ENCODE results near the gene NFILZ. TPM values are rescaled to one million over a fixed set of nuclear protein-coding genes. Genes with fewer than 3 reads are reported as not detected.
"Not testable (repeated sequence)": the region's sequence is repeated elsewhere in the genome, so short reads cannot be mapped to it uniquely, and the experiment has no call there.

NFILZ gene
- total and polyA plus RNA-seq, 5 donors = not detected

DNA sequence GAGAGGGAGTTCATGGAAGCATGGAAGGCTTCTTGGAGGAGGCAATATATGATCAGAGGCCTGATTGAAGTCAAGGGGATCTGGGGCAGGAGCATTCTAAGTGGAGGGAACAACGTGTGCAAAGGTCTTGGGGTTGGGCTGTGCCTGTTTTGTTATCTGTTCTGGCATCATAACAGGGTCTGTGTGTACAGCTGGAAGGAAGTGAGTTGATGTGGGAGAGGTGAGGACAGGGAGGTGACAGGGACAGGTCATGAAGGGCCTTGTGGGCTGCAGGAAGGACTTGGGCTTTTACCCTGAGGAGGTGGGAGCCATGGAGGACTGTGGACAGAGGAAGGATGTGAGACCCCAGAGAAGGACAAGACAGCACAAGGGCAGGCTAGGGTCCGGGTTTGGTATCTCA is 1.2 kb upstream of the NFILZ start:
- Histone ChIP-seq H3K27ac (ENCODE audit: low read length) (no peak overlapping the region), H3K4me1 (ENCODE audit: control insufficient read depth, insufficient read depth, low read length) (no peaks in the 10 kb centered on the region), H3K4me3 (ENCODE audit: low read length) (no peak overlapping the region), H3K27me3 (ENCODE audit: control insufficient read depth, insufficient read depth) (no peaks in the 10 kb centered on the region), H3K9me3 (ENCODE audit: control insufficient read depth, low read length) (no peaks in the 10 kb centered on the region)
- no peak for ATAC-seq
- intact Hi-C loops (cut with DNase I) = no loop called here
- DNase-seq = no peak
- WGBS = 69% methylated on average over 2 of the region's 2 CpGs

DNA sequence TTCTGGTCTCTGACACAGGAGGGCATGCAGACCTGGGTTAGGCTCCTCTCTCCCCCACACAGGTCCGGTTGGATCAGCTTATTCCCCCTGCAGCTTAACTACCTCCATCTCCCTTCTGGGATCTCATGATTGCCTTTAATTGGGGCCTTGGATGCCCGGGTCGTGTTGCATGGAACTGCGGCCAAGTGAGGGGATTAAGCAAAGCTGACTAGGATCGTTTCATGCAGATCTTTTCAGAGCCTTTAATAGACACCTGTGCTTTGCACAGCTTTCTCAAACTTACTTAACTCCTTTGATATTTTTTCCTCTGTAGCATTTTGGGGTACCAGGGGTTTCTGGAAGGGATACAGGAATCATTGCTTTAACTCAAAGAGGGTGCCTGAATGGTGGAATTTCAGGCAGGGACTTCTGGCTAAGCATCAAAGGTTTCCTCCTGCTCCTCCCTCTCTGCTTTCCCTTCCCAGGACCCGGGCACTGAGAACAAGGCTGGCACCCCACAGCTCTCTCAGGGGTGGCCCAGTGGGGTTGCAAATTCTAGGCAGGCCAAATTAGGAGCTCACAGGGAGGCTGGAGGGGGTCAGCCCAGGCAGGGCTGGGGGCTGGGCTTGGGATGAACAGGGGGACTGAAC is 477 bp downstream of the NFILZ start:
- Histone ChIP-seq H3K9me3 (ENCODE audit: control insufficient read depth, low read length) (no peaks in the 10 kb centered on the region), H3K4me1 (ENCODE audit: control insufficient read depth, insufficient read depth, low read length) (no peaks in the 10 kb centered on the region), H3K4me3 (ENCODE audit: low read length) (no peak overlapping the region), H3K27me3 (ENCODE audit: control insufficient read depth, insufficient read depth) (no peaks in the 10 kb centered on the region), H3K27ac (ENCODE audit: low read length) (no peak overlapping the region)
- no peak for DNase-seq
- ATAC-seq = no peak
- 36% methylated on average over 6 of the region's 6 CpGs for WGBS
- intact Hi-C loops (cut with DNase I) = no loop called here

DNA sequence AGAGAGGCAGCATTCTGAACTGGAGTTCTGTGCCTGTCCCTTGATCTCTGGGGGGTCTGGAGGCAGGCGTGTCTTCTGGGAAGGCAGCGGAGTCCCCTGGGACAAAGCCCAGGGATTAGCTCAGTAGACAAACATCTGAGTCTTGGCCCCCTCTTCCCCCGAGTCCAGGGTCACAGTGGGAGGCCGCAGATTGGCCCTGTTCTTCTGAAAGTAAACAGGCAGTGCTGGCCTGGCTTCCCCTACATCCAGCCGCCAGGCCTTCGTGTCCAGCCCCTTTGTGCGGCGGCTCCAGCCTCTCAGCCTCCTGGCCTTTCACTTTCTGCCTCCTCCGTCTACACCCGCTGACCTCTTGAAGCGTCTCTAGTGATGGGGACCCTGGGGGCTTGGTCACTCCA is 989 bp downstream of the NFILZ start:
- DNase-seq = peak; percentile 36 to 86 (median 64)
- Histone ChIP-seq H3K4me3 (ENCODE audit: low read length) (no peak overlapping the region), H3K9me3 (ENCODE audit: control insufficient read depth, low read length) (no peaks in the 10 kb centered on the region), H3K27ac (ENCODE audit: low read length) (no peak overlapping the region), H3K27me3 (ENCODE audit: control insufficient read depth, insufficient read depth) (no peaks in the 10 kb centered on the region), H3K4me1 (ENCODE audit: control insufficient read depth, insufficient read depth, low read length) (no peaks in the 10 kb centered on the region)
- WGBS = 25% methylated on average over 11 of the region's 11 CpGs
- peak; percentile 46 to 63 for ATAC-seq
- intact Hi-C loops (cut with DNase I) = no loop called here

DNA sequence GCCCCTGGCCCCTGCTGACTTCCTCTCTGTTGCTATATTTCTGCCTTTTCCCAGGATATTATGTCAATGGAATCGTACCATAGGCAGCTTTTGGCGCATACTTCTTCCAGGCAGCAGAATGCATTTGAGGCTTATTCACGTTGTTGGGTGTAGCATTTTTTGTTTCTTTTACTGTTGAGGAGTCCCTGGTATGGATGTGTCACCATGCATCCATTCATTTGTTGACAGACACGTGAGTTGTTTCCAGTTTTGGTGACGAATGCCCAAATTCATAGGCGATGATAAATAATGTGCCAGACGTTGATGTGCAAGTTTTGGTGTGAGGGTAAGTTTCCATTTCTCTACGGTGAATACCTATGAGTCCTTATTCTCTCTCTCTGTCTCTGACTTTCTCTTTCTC is 5.0 kb downstream of the NFILZ start:
- no peaks in the 10 kb centered on the region for H3K9me3 ChIP-seq (ENCODE audit: control insufficient read depth, low read length)
- H3K4me1 ChIP-seq (ENCODE audit: control insufficient read depth, insufficient read depth, low read length) = no peaks in the 10 kb centered on the region
- H3K4me3 ChIP-seq (ENCODE audit: low read length) = no peak overlapping the region
- H3K27me3 ChIP-seq (ENCODE audit: control insufficient read depth, insufficient read depth) = no peaks in the 10 kb centered on the region
- 76% methylated on average over 8 of the region's 8 CpGs for WGBS
- ATAC-seq (no peak), DNase-seq (no peak)
- no peak overlapping the region for H3K27ac ChIP-seq (ENCODE audit: low read length)
- intact Hi-C loops (cut with DNase I) = no loop called here

DNA sequence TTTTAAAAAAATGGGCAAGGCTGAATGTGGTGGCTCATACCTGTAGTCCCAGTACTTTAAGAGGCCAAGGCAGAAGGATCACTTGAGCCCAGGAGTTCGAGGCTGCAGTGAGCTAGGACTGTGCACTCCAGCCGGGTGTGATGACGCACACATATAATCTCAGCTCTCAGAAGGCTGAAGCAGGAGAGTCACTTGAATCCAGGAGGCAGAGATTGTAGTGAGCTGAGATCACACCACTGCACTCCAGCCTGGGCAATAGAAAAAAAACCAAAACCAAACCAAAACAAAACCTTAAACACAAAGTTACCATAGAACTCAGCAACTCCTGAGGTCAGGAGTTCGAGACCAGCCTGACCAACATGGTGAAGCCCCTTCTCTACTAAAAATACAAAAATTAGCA is 6.6 kb downstream of the NFILZ start:
- DNase-seq; H3K9me3 ChIP-seq (ENCODE audit: control insufficient read depth, low read length); H3K27me3 ChIP-seq (ENCODE audit: control insufficient read depth, insufficient read depth); ATAC-seq; H3K27ac ChIP-seq (ENCODE audit: low read length); intact Hi-C loops (cut with DNase I); H3K4me3 ChIP-seq (ENCODE audit: low read length); H3K4me1 ChIP-seq (ENCODE audit: control insufficient read depth, insufficient read depth, low read length): not testable (repeated sequence)
- 79% methylated on average over 4 of the region's 4 CpGs for WGBS

DNA sequence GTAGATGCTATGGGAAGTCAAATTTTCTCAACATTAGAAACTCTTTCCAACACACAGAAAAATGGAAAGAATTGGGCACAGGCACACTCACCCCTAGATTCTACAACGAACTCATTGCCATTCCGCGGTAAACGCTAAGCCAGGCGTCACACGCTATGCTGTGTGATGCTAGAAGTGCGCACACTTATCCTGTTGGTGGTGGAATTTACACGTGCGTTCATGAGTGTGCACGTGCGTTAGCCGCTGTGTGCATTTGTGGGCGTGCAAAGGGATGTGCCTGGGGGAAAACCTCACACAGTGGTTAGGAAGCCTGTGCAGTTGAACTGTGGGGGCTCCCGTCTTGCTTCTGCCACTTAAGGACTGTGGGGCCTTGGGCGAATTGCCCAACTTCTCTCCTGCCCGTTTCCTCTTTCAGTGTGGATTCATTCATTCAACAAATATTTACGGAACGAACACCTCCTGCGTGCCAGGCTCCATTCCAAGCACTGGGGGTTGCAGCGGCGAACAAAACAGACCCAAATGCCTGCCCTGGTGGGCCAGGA is 7.7 kb downstream of the NFILZ start:
- 53% methylated on average over 21 of the region's 21 CpGs for WGBS
- Histone ChIP-seq H3K27ac (ENCODE audit: low read length) (no peak overlapping the region), H3K9me3 (ENCODE audit: control insufficient read depth, low read length) (no peaks in the 10 kb centered on the region), H3K27me3 (ENCODE audit: control insufficient read depth, insufficient read depth) (no peaks in the 10 kb centered on the region), H3K4me1 (ENCODE audit: control insufficient read depth, insufficient read depth, low read length) (no peaks in the 10 kb centered on the region), H3K4me3 (ENCODE audit: low read length) (no peak overlapping the region)
- peak in 2 of 3 donors; percentile 68 to 75 for DNase-seq
- ATAC-seq = no peak
- intact Hi-C loops (cut with DNase I) = no loop called here

DNA sequence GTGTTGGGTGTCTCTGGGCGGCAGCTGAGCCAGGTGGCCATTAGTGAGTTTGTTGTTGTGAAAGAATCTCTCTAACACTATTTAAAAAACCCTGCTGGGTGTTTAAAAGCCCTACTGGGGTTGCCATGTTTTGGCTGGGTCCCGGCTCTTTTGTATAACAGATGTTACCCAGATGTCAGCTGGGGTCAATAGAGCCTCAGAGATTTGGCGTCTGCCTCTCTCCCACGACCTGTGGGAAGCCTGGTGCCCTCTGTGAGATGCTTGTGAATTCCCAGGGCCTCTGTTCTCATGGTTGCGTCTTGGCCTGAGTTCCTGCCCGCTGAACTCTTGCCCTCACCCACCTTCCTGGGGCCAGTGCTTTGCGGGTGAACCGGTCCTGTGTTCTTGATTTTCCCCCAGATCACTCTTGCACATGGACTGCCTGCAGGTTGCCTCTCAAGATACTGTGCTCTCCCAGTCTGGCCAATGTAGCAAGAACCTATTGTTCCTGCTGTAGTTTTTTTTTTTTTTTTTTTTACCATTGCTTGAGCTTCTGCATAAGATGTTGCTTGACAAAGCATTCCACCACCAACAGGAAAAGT is 9.5 kb downstream of the NFILZ start:
- no peak overlapping the region for H3K4me3 ChIP-seq (ENCODE audit: low read length)
- no peak for DNase-seq
- no peak overlapping the region for H3K27ac ChIP-seq (ENCODE audit: low read length)
- H3K4me1 ChIP-seq (ENCODE audit: control insufficient read depth, insufficient read depth, low read length) = no peaks in the 10 kb centered on the region
- ATAC-seq = no peak
- intact Hi-C loops (cut with DNase I) = no loop called here
- H3K27me3 ChIP-seq (ENCODE audit: control insufficient read depth, insufficient read depth) = no peaks in the 10 kb centered on the region
- WGBS = 23% methylated on average over 8 of the region's 8 CpGs
- no peaks in the 10 kb centered on the region for H3K9me3 ChIP-seq (ENCODE audit: control insufficient read depth, low read length)

DNA sequence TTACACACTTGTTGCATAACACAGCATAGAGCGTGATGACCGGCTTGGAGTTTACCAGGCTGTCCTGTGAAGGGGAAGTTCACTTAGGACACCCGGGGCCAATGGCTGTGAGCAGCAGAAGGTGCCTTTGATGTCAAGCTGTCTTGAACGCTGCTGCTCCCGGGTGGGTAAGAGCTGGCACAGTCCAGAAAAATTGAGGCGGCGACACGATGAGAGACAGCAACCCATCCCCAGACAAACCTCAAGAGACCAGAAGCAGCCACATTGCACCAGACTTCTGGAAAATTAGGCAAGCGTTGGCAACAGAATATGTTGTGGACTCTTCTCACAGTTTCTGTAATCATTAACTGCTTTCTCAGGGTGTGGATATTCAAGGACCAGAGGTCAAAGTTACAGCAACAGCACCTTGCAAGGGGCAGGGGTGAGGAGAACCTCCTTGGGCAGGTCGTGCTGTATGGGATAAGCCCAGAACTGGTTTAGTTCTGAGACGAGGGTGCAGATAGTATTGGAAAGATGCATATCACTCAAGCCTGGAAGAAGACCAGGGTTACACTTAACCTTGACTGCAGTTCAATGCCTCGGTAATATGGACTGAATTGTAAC is 10.1 kb downstream of the NFILZ start:
- peak; percentile 57 to 81 for ATAC-seq
- no peak overlapping the region for H3K27ac ChIP-seq (ENCODE audit: low read length)

DNA sequence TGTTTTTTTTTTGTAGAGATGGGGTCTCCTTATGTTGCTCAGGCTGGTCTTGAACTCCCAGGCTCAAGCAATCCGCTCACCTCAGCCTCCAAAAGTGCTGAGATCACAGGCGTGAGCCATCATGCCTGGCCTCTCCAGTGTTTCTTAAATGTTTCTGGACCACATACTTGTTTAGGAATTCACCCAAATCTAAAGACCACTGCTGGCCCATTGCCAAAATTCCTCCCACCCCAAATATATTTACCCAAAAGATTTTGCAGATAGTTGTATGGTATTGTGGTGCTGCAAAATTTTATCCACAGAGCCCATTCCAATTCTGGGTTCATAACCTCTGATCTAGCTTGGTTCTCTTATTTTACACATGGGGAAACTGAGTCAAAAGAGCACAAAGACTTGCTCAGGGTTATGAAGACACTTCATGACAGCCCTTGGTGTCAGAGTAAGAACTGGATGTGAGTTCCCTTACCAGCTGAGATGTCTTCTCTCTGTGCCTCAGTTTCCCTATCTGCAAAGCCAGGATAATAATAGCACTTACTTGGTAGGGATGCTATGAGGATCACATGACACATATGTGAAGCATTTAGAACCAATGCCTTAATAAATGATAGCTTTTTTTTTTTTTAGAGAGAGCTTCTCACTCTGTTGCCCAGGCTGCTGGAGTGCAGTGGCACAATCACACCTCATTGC is 10.9 kb downstream of the NFILZ start:
- Histone ChIP-seq H3K27me3 (ENCODE audit: control insufficient read depth, insufficient read depth) (no peaks in the 10 kb centered on the region), H3K4me3 (ENCODE audit: low read length) (no peak overlapping the region), H3K27ac (ENCODE audit: low read length) (no peak overlapping the region), H3K9me3 (ENCODE audit: control insufficient read depth, low read length) (no peaks in the 10 kb centered on the region), H3K4me1 (ENCODE audit: control insufficient read depth, insufficient read depth, low read length) (no peaks in the 10 kb centered on the region)
- 84% methylated on average over 2 of the region's 2 CpGs for WGBS
- ATAC-seq (no peak), DNase-seq (no peak)
- intact Hi-C loops (cut with DNase I) = no loop called here

More for the DNA sequence above, 10.1 kb downstream of the NFILZ start:
- peak; percentile 43 to 83 (median 81) for DNase-seq
- no peaks in the 10 kb centered on the region for H3K9me3 ChIP-seq (ENCODE audit: control insufficient read depth, low read length)
- H3K27me3 ChIP-seq (ENCODE audit: control insufficient read depth, insufficient read depth) = no peaks in the 10 kb centered on the region
- intact Hi-C loops (cut with DNase I) = no loop called here
- H3K4me1 ChIP-seq (ENCODE audit: control insufficient read depth, insufficient read depth, low read length) = no peaks in the 10 kb centered on the region
- H3K4me3 ChIP-seq (ENCODE audit: low read length) = no peak overlapping the region
- WGBS = 56% methylated on average over 12 of the region's 12 CpGs

DNA sequence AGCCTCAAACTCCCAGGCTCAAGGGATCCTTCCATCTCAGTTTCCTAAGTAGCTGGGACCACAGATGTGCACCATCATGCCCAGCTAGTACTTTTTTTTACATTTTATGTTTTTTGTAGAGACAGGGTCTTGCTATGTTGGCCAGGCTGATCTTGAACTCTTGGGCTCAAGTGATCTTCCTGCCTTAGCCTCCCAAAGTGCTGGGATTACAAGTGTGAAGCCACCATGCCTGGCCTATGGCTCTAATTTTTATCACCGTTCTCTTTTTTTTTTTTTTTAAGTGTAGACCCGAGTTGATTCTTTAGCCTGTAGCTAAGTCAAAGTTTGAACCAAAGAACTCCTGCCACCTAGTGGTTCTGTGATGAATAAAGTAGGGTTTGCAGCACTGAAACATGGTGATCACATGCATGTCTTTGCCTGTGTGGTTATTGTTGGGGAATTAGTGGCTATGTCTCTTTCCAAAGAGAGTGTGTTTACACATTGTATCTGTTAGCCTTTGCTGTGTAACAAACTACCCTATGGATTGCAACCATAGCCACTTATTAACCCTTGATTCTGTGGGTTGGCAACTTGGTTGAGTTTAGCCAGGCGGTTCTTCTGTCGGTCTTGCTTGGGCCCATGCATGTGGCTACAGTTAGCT is 11.6 kb downstream of the NFILZ start:
- H3K27me3 ChIP-seq (ENCODE audit: control insufficient read depth, insufficient read depth) = no peaks in the 10 kb centered on the region
- H3K4me1 ChIP-seq (ENCODE audit: control insufficient read depth, insufficient read depth, low read length) = no peaks in the 10 kb centered on the region
- H3K4me3 ChIP-seq (ENCODE audit: low read length) = no peak overlapping the region
- intact Hi-C loops (cut with DNase I) = no loop called here
- DNase-seq (no peak), ATAC-seq (peak in 1 of 2 donors; percentile 43)
- no peak overlapping the region for H3K27ac ChIP-seq (ENCODE audit: low read length)
- no peaks in the 10 kb centered on the region for H3K9me3 ChIP-seq (ENCODE audit: control insufficient read depth, low read length)
- WGBS = 51% methylated on average over 4 of the region's 4 CpGs

DNA sequence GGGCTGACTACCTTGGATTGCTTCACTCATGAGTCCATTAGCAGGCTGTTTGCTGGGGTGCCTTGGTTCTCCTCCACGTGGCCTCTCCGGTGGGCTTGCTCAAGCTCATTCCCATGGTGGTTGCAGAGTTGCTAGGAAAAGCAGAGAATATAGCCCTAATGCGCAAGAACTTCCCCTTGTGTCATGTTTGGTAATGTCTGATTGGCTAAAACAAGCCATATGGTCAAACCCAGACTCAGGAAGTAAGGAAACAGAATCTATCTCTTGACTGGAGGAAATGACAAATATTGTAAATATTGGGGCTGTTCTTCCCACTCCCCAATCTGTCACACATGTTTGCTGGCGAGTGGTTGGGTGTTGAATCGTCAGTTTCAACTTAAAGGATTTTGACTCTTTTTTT is 12.1 kb downstream of the NFILZ start:
- intact Hi-C loops (cut with DNase I) = no loop called here
- Histone ChIP-seq H3K4me3 (ENCODE audit: low read length) (no peak overlapping the region), H3K9me3 (ENCODE audit: control insufficient read depth, low read length) (no peaks in the 10 kb centered on the region), H3K4me1 (ENCODE audit: control insufficient read depth, insufficient read depth, low read length) (no peaks in the 10 kb centered on the region), H3K27me3 (ENCODE audit: control insufficient read depth, insufficient read depth) (no peaks in the 10 kb centered on the region), H3K27ac (ENCODE audit: low read length) (no peak overlapping the region)
- DNase-seq (no peak), ATAC-seq (no peak)
- WGBS = 73% methylated on average over 5 of the region's 5 CpGs
